Liver (tissue), 3 donors: Measurements from ENCODE around the gene GINS2.

Experiments
- RXRA ChIP-seq, 2 donors: IDR thresholded peaks; 2 replicates each; pipeline ENCODE4 v1.6.1; 2017 to 2018; ENCODE audit warnings: antibody characterized with exemption in 2 of 2, mild to moderate bottlenecking in 1 of 2
- YY1 ChIP-seq: IDR thresholded peaks from 2 replicates; pipeline ENCODE4 v1.6.1; 2016; ENCODE audit warnings: antibody characterized with exemption, mild to moderate bottlenecking
- TF ChIP-seq, protein P1 (sequence below): IDR thresholded peaks from 2 replicates; pipeline ENCODE4 v1.6.1; 2016; ENCODE audit warnings: antibody characterized with exemption
- TF ChIP-seq, protein P2 (sequence below): fragments of 150-350 bp; IDR thresholded peaks from 2 replicates; pipeline ENCODE4 v1.5.1; 2017; ENCODE audit warnings: improper control_type of control experiment, low read depth, low read length; ENCODE audit not compliant: missing input control
- TF ChIP-seq, protein P3 (sequence below): IDR thresholded peaks from 2 replicates; pipeline ENCODE4 v1.6.1; 2016; ENCODE audit warnings: antibody characterized with exemption, mild to moderate bottlenecking
- donor health status: healthy.
- donor health status: healthy.

DNA sequence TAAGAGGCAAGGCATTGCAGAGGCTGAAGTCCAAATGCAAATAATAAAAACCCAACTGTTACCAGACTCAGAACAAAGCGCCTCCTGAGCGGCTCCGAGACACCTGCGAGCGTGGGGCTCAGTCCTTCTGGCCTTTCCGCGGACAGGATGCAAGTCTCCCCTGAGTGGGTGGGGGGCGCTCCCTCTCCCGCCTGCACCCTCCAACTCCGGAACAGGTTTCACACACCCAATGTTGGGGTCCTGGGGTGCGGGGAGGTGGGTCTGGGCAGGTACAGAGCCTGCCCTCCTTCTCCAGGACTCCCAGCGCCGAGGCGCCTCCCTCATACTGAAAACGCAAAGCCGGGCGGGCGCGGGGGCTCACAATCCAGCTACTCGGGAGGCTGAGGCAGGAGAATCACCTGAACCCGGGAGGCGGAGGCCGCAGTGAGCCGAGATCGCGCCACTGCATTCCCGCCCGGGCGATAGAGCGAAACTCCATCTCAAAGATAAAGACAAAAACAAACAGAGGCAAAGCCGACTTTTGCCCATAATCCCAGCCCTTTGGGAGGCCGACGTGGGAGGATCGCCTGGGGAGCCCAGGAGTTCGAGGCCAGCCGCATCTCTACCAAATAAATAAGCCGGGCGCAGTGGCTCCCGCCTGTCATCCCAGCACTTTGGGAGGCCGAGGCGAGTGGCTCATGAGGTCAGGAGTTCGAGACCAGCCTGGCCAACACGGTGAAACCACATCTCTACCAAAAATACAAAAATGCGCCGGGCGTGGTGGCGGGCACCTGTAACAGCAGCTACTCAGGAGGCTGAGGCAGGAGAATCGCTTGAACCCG lies 893 bp downstream of the GINS2 start:
- TF ChIP-seq, protein P1, sequence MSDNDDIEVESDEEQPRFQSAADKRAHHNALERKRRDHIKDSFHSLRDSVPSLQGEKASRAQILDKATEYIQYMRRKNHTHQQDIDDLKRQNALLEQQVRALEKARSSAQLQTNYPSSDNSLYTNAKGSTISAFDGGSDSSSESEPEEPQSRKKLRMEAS: no peak
- TF ChIP-seq, protein P2, sequence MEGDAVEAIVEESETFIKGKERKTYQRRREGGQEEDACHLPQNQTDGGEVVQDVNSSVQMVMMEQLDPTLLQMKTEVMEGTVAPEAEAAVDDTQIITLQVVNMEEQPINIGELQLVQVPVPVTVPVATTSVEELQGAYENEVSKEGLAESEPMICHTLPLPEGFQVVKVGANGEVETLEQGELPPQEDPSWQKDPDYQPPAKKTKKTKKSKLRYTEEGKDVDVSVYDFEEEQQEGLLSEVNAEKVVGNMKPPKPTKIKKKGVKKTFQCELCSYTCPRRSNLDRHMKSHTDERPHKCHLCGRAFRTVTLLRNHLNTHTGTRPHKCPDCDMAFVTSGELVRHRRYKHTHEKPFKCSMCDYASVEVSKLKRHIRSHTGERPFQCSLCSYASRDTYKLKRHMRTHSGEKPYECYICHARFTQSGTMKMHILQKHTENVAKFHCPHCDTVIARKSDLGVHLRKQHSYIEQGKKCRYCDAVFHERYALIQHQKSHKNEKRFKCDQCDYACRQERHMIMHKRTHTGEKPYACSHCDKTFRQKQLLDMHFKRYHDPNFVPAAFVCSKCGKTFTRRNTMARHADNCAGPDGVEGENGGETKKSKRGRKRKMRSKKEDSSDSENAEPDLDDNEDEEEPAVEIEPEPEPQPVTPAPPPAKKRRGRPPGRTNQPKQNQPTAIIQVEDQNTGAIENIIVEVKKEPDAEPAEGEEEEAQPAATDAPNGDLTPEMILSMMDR: no peak
- TF ChIP-seq, protein P3, sequence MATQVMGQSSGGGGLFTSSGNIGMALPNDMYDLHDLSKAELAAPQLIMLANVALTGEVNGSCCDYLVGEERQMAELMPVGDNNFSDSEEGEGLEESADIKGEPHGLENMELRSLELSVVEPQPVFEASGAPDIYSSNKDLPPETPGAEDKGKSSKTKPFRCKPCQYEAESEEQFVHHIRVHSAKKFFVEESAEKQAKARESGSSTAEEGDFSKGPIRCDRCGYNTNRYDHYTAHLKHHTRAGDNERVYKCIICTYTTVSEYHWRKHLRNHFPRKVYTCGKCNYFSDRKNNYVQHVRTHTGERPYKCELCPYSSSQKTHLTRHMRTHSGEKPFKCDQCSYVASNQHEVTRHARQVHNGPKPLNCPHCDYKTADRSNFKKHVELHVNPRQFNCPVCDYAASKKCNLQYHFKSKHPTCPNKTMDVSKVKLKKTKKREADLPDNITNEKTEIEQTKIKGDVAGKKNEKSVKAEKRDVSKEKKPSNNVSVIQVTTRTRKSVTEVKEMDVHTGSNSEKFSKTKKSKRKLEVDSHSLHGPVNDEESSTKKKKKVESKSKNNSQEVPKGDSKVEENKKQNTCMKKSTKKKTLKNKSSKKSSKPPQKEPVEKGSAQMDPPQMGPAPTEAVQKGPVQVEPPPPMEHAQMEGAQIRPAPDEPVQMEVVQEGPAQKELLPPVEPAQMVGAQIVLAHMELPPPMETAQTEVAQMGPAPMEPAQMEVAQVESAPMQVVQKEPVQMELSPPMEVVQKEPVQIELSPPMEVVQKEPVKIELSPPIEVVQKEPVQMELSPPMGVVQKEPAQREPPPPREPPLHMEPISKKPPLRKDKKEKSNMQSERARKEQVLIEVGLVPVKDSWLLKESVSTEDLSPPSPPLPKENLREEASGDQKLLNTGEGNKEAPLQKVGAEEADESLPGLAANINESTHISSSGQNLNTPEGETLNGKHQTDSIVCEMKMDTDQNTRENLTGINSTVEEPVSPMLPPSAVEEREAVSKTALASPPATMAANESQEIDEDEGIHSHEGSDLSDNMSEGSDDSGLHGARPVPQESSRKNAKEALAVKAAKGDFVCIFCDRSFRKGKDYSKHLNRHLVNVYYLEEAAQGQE: no peak
- no peak for TF ChIP-seq RXRA (IDR thresholded peaks at IDR 0.05)
- TF ChIP-seq YY1: no peak
